DMS79 treated with DMSO at 0.1 percent for 48 hours (cell line): ENCODE results near the gene CXCR4.

Experiments
- DNase-seq: peaks from one replicate; lab custom pipeline; 2025; lab: John Stamatoyannopoulos, UW

The CXCR4 gene

GRCh38 chr2:136117909-136118818 is at the start of gene CXCR4:
Gene CXCR4, minus strand, starts transcription at chr2:136118149. Its CDS starts 89 bp downstream, at chr2:136118060.
- DNase-seq: peak; percentile 90

GRCh38 chr2:136164280-136164776 is 46.4 kb upstream of the CXCR4 start:
- DNase-seq: no peak

GRCh38 chr2:136162438-136162837 is 44.5 kb upstream of the CXCR4 start:
- no peak for DNase-seq

- no peak for DNase-seq
Observed at GRCh38 chr2:136156411-136156810, 38.5 kb upstream of the CXCR4 start.

- no peak for DNase-seq
Observed at GRCh38 chr2:136154384-136154783, 36.4 kb upstream of the CXCR4 start.

GRCh38 chr2:136151021-136151971 is 33.3 kb upstream of the CXCR4 start:
- DNase-seq: no peak

GRCh38 chr2:136149011-136149410 is 31.1 kb upstream of the CXCR4 start:
- DNase-seq: no peak

GRCh38 chr2:136146564-136146963 is 28.6 kb upstream of the CXCR4 start:
- no peak for DNase-seq

- peak; percentile 41 for DNase-seq
Observed at GRCh38 chr2:136143603-136144451, 25.9 kb upstream of the CXCR4 start.

- peak; percentile 98 for DNase-seq
Observed at GRCh38 chr2:136141510-136142149, 23.7 kb upstream of the CXCR4 start.

GRCh38 chr2:136139631-136140030 is 21.7 kb upstream of the CXCR4 start:
- DNase-seq: no peak

- no peak for DNase-seq
Observed at GRCh38 chr2:136137982-136138381, 20.0 kb upstream of the CXCR4 start.

- DNase-seq: no peak
Observed at GRCh38 chr2:136136931-136137330, 19.0 kb upstream of the CXCR4 start.

- DNase-seq: peak; percentile 87
Observed at GRCh38 chr2:136135921-136136906, 18.3 kb upstream of the CXCR4 start.

- no peak for DNase-seq
Observed at GRCh38 chr2:136135462-136135861, 17.5 kb upstream of the CXCR4 start.

GRCh38 chr2:136134126-136134525 is 16.2 kb upstream of the CXCR4 start:
- no peak for DNase-seq

GRCh38 chr2:136133586-136133985 is 15.6 kb upstream of the CXCR4 start:
- no peak for DNase-seq

- DNase-seq: no peak
Observed at GRCh38 chr2:136133176-136133575, 15.2 kb upstream of the CXCR4 start.

GRCh38 chr2:136132825-136133155 is 14.8 kb upstream of the CXCR4 start:
- DNase-seq: no peak
